T-helper 2 cell treated with Interferon-gamma antibody and Interleukin-4, amounts not matched to agents 5 μg/mL and 100 μg/mL, for 36 hours (primary cell): ENCODE results near the gene VPS16.
A peak's percentile ranks its signal among the peaks of the same experiment; 100 is the strongest.

Experiments used
- DNase-seq: peaks from one replicate; pipeline ENCODE4 v3.0.0; 2021; ENCODE audit warnings: low spot score
- H3K27ac Mint-ChIP-seq: one replicate; pipeline ENCODE4 v1.8.0; 2021; ENCODE audit warnings: mild to moderate bottlenecking, mixed read lengths
- H3K27me3 Mint-ChIP-seq: one replicate; pipeline ENCODE4 v1.8.0; 2021; ENCODE audit warnings: low read depth, mixed read lengths
- H3K36me3 Mint-ChIP-seq: one replicate; pipeline ENCODE4 v1.8.0; 2021; ENCODE audit warnings: low read depth, mixed read lengths
- H3K4me1 Mint-ChIP-seq: one replicate; pipeline ENCODE4 v1.8.0; 2021; ENCODE audit warnings: low read depth, mixed read lengths
- H3K4me3 Mint-ChIP-seq: one replicate; pipeline ENCODE4 v1.8.0; 2022; ENCODE audit warnings: mild to moderate bottlenecking, moderate library complexity, mixed read lengths
- H3K9me3 Mint-ChIP-seq: one replicate; pipeline ENCODE4 v1.8.0; 2021; ENCODE audit warnings: mixed read lengths

VPS16 gene

DNA sequence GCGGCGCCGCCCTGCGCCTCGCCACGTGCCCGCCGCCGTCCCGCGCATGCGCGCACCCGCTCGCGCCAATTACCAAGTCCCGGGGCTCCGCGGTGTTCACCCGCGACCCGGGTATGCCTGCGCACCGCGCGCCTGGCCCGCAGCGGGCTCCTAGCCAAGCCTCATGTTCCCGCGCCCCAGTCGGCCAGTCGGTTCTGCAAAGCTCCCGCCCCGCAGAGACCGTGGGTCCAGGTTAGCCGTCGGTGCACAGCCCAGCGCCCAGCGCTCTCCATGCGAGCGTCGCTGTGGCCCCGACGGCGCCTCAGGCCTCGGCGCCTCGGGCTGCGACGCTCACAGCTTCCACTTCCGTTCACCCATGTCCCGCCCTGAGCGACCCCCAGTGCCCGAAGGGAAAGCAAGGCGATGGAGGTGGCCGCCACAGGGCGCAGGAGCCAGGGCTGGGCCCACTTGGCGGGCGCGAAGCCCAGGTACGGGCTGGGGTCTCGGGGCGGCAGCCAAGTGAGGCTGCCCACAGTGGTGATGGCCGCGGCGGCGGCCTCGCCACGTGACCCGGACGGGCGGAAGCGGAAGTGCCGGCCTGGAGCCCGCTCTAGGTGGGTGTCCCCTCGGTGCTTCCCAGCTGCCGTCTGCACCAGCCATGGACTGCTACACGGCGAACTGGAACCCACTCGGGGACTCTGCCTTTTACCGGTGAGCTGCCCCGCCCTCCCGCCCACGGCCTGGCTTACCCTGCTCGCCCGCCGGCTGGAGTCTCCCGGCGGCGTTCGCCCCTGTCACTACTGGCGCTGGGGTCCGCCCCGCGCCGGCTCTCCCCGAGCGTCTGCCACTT lies at the start of gene VPS16, which contains the start of gene PCED1A:
Gene VPS16 (plus strand): TSS at position 608 of the 829 bp plus-strand sequence. CDS start 30 bp downstream, at position 638.
Gene PCED1A (minus strand): TSS at position 518 of the 829 bp plus-strand sequence. CDS start 743 bp downstream, outside the sequence.
- H3K27ac Mint-ChIP-seq: peak within 1 kb of the TSS; percentile 86
- peak within 1 kb of the TSS; percentile 88 for H3K4me3 Mint-ChIP-seq
- DNase-seq: peak; percentile 90
- peaks cover 17% of the 10 kb centered on the region for H3K4me1 Mint-ChIP-seq
- H3K27me3 Mint-ChIP-seq: no peaks in the 10 kb centered on the region
- peaks cover 17% of the 10 kb centered on the region for H3K36me3 Mint-ChIP-seq
- no peaks in the 10 kb centered on the region for H3K9me3 Mint-ChIP-seq

DNA sequence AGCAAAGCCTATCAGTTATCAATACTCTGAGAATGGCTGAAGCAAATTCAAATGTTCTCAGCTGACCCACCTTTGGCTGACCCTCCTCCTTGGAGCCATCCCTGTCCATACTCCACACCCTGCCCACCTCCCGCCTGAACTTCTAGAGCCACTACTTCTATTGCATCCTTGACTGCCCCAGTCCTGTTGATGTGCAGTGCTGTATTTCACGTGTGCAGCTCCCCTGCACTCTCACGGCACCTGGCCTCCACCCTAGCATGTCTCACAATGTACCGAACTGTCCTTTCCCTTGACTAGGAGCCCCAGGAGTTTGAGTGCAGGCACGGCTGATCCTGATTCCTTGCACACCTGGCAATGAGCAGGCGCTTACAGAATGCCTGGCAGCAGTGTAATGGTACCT lies 47.1 kb upstream of the VPS16 start:
- Mint-ChIP-seq H3K27me3 (peaks cover 24% of the 10 kb centered on the region), H3K27ac (no peak overlapping the region)
- DNase-seq: no peak

DNA sequence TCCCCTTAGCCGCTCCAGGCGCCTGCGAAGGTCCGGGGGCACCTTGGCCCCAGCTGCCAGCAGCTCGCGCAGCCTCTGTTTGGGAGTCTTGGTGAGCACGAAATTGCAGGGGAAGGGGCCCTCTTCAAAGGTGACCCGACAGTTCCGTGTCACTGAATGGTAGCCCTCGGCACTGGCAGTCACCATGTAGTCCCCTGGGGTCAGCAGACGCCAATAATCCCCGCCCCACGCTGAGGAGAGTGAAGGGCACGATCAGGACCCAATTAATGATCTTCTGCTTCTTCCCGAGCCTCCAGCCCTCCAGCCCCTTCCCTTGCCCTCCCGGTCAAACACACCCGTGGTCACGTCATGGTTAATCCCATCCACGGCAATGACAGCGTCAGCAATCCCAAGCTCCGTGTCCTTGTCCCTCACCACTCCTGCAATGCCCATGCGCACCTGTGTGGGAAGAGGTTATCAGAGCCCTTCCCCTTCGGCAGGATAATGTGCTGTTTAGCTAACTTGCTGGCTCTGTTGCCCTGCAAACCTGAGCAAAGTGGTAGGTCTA lies 46.3 kb upstream of the VPS16 start:
- no peak for DNase-seq
- H3K9me3 Mint-ChIP-seq: no peaks in the 10 kb centered on the region
- peaks cover 28% of the 10 kb centered on the region for H3K27me3 Mint-ChIP-seq
- no peaks in the 10 kb centered on the region for H3K36me3 Mint-ChIP-seq
- no peak overlapping the region for H3K4me3 Mint-ChIP-seq
- no peak overlapping the region for H3K27ac Mint-ChIP-seq
- no peaks in the 10 kb centered on the region for H3K4me1 Mint-ChIP-seq

More for the DNA sequence above, 47.1 kb upstream of the VPS16 start:
- Mint-ChIP-seq H3K9me3 (no peaks in the 10 kb centered on the region), H3K36me3 (no peaks in the 10 kb centered on the region), H3K4me1 (no peaks in the 10 kb centered on the region), H3K4me3 (no peak overlapping the region)

DNA sequence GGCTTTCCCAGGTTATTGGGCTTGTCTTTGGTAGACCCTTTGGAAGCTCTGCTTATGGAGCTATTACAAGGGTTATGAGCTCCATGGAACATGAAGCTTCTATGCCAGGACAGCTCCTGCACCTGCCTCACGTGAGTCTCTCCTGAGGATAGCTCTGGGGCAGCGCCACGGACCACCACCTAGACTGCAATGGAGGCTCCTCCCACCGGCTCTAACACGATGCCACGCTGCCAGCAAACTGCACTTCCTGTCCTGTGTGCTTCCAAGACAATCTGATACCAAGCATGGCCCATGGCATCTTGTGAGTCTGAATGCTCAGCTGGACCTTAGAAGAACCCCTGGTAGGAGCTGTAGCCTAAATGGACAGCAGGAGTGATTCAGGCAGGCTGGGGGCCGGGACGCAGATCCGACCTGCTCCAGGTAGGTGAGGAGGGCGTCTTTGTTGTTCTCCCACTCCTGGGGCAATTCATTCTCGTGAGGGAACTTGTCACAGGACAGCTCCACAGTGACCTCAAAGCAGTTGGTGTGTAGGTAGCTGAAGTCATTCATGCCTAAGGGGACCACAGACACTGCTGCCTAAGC lies 45.6 kb upstream of the VPS16 start:
- peaks cover under 1% of the 10 kb centered on the region for H3K36me3 Mint-ChIP-seq
- H3K27me3 Mint-ChIP-seq: peaks cover 34% of the 10 kb centered on the region
- H3K4me3 Mint-ChIP-seq: no peak overlapping the region
- DNase-seq: no peak
- H3K27ac Mint-ChIP-seq: no peak overlapping the region
- H3K9me3 Mint-ChIP-seq: no peaks in the 10 kb centered on the region
- peaks cover 5% of the 10 kb centered on the region for H3K4me1 Mint-ChIP-seq

DNA sequence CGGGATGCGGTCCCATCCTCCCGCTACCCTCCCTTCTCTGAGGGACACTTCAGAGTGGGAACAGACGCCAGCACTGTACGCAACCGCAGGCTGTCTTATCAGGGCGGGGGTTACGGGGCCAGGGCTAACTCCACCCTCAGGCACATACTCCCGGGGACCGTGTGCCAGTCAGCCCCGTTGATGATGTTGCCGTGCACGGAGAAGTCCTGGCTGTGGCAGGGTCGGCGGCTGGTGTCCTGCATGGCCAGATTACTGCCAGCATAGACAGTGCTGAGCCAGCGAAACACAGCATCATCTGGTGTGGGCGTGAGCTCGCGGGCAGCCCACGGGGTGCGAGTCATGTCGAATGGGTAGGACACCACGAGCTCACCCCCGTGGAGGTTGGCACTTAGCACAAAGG lies 45.1 kb upstream of the VPS16 start:
- no peak for DNase-seq
- no peak overlapping the region for H3K4me3 Mint-ChIP-seq
- H3K9me3 Mint-ChIP-seq: no peaks in the 10 kb centered on the region
- peaks cover 7% of the 10 kb centered on the region for H3K4me1 Mint-ChIP-seq
- H3K27me3 Mint-ChIP-seq: peaks cover 32% of the 10 kb centered on the region
- no peak overlapping the region for H3K27ac Mint-ChIP-seq
- H3K36me3 Mint-ChIP-seq: peaks cover 2% of the 10 kb centered on the region

DNA sequence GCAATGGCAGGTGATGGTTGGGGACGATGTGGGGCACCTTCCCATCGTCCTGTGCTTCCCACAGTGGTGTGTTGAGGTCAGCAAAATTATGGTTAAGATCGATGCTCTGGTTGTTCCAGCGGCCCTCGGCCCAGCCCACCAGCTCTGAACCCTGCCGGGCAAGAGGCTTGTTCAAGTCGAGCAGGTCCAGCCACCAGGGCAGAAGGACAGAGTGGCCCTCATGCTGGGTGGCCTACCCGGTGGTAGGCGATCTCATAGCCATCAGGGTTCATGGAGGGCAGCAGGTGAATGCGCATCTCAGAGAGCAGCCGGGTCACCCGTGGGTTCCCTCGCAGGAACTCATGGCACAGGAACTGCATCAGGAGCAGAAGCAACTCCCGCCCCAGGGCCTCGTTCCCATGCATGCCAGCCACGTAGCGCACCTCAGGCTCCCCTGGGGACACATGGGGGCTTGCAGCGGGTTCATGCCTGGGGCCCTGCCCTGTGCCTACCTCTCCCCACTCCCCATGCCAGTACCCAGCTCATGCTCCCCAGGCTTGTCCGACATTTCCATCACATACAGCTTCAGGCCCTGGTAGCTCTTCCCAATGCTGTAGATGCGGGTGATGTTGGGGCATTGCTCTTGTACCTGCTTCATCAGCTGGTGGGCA lies 44.4 kb upstream of the VPS16 start:
- Mint-ChIP-seq H3K36me3 (peaks cover 2% of the 10 kb centered on the region), H3K9me3 (no peaks in the 10 kb centered on the region), H3K4me1 (peaks cover 12% of the 10 kb centered on the region), H3K27me3 (peaks cover 36% of the 10 kb centered on the region), H3K27ac (no peak overlapping the region), H3K4me3 (no peak overlapping the region)
- DNase-seq: no peak

DNA sequence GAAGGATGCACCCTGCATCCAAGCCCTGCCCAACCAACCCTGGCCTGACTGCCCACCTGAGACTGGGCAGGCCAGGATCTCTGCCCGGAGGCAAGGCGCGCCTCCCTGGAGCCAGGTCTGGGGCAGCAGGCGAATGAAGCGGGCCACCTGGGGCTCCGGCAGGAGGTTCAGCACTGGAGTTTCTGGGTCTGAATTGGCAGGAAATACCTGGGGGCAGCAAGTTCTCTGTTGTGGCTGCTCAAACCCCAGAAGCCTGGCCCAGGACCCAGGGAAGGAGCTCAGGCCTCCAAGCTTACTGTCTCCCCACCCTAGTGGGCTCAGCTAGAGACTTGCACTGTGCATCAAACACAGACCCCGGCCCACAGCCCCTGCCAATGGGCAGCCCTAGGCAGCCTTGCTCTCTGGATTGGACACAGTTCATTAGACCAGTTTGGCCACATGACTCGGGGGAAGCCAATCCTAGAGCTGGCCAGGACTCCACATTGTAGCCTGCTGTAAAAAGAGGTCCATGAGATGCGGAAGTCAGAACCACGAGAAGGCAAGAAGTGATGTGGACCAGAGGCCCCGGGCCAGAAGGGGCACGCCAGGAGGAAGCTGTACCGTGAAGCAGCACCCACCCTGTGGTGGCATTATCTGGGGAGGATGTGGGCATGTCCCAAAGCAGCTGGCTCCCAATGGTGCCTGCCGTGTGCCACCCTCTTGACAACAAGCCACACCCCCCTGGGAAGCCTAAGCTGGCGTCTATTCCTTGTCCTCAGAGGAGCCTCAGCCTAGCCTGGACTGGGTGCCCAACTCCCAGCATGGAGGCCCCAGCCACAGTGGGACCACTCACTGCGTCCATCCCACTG lies 43.2 kb upstream of the VPS16 start:
- Mint-ChIP-seq H3K4me1 (peaks cover 17% of the 10 kb centered on the region), H3K4me3 (no peak overlapping the region), H3K36me3 (peaks cover 2% of the 10 kb centered on the region), H3K9me3 (no peaks in the 10 kb centered on the region), H3K27ac (no peak overlapping the region), H3K27me3 (peaks cover 39% of the 10 kb centered on the region)
- DNase-seq: no peak

DNA sequence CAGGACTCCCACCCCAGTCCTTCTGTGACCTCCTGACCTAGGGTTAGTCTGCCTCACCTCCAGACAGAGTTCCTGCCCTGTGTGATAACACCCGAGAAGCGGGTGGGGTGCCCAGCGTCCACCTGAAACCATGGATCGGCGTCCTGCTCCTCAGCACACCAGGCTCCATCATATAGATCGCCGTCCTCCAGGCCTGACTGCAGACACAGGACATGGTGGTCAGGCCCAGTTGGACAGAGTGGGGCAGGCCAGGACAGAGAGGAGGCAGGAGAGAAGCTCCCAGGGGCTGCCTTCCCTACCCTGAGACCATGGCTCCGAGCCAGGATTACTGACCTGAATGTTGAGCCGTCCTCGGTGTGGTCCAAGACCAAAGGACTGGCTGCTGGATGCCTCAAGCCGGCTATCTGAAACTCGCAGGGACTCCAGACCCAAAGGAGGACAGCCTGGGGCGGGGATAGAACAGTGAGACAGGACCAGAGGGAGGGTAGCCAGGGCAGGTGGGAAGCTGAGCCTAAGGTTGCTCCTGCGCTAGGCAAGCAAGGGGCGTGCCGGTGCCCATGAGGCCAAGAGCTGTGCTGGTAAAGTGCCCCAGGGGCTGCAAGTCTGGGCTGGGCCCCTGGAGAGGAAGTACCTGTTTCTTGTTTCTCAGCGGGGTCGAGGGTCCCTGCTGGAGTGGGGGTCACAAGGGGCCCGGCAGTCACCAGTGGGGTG lies 42.3 kb upstream of the VPS16 start:
- H3K27ac Mint-ChIP-seq: no peak overlapping the region
- peaks cover 2% of the 10 kb centered on the region for H3K36me3 Mint-ChIP-seq
- DNase-seq: no peak
- peaks cover 45% of the 10 kb centered on the region for H3K27me3 Mint-ChIP-seq
- no peaks in the 10 kb centered on the region for H3K9me3 Mint-ChIP-seq
- no peak overlapping the region for H3K4me3 Mint-ChIP-seq
- H3K4me1 Mint-ChIP-seq: peaks cover 17% of the 10 kb centered on the region

DNA sequence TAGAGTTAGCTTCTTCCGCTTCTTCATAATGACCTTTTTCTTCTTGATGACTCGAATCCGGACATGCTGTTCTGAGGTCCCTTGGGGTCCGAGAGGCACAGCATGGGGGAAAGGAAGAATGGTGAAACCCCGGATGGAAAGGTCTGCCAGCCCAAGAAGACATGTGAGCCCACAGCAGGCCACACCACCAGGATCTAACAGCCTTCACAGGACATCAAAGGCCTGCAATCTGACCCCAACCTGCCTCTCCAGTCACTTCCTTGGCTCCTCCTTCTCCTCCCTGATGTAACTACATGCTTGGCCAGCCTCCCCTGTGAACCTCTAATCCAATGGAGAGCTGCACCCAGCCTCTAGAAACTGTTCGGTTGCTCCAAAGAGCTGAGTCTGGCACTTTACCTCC lies 41.7 kb upstream of the VPS16 start:
- no peaks in the 10 kb centered on the region for H3K9me3 Mint-ChIP-seq
- H3K36me3 Mint-ChIP-seq: peaks cover 2% of the 10 kb centered on the region
- H3K27ac Mint-ChIP-seq: no peak overlapping the region
- no peak for DNase-seq
- peaks cover 44% of the 10 kb centered on the region for H3K27me3 Mint-ChIP-seq
- peak overlapping the region; percentile 82 for H3K4me3 Mint-ChIP-seq
- H3K4me1 Mint-ChIP-seq: peaks cover 17% of the 10 kb centered on the region

DNA sequence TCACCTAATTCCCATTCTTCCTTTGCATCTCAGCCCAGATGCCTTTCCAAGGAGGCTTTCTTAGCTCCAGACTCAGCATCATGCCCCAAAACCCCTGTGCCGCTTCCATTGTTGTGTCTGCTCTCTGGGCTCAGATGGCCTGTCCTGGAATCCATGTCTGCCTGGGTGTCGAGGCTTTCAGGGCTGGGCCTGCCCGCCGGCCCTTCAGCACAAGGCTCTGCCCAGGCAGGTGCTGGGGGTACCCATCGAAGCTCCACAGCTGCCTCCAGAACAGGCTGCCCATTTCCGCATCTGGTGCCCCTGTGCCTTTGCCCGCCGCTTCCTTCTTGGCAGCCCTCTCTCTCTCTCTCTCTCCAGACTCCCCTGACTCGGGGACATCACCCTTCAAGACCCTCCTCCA lies 41.3 kb upstream of the VPS16 start:
- Mint-ChIP-seq H3K9me3 (no peaks in the 10 kb centered on the region), H3K36me3 (peaks cover 2% of the 10 kb centered on the region), H3K27ac (no peak overlapping the region), H3K4me1 (peaks cover 17% of the 10 kb centered on the region), H3K27me3 (peaks cover 49% of the 10 kb centered on the region), H3K4me3 (peak overlapping the region; percentile 82)
- DNase-seq: no peak

DNA sequence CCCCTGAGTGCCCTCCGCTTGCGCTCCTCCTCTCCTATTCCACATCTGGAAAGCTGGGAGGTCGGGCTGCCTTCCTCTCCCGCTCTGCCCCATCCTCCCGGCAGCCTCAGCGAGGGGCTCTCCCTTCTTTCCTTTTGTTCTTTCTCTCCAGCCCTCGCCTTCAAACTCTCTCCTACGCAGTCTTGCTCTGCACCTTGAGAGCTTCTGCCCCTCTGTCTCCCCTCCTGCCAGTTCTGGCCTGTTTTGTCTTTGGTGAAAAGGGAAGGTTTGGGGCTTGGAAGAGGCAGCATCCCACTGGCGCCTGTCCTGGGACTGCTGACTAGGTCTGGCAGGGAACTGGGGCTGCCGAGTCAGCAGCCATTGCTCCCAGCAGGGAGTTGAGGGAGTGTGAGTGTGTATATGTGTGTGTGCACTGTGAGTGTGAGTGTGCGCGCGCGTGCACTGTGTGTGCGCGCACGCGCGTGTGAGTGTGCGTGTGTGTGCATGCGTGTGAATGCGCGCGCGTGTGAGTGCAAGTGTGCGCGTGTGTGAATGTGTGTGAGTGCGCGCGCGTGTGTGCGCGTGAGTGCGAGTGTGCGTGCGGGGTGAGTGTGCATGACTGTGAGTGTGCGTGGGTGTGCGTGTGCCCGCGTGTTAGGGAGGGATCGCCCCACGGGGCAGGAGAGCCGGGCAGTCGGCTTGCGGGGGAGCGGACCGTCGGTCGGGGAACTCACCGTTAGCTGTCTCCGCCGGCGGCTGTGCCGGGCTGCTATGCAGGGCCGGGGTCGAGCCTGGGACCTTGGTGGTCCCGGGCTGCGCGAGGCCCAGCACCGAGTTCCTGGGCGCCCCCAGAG lies 40.6 kb upstream of the VPS16 start:
- DNase-seq: no peak
- peak overlapping the region; percentile 21 for H3K27ac Mint-ChIP-seq

DNA sequence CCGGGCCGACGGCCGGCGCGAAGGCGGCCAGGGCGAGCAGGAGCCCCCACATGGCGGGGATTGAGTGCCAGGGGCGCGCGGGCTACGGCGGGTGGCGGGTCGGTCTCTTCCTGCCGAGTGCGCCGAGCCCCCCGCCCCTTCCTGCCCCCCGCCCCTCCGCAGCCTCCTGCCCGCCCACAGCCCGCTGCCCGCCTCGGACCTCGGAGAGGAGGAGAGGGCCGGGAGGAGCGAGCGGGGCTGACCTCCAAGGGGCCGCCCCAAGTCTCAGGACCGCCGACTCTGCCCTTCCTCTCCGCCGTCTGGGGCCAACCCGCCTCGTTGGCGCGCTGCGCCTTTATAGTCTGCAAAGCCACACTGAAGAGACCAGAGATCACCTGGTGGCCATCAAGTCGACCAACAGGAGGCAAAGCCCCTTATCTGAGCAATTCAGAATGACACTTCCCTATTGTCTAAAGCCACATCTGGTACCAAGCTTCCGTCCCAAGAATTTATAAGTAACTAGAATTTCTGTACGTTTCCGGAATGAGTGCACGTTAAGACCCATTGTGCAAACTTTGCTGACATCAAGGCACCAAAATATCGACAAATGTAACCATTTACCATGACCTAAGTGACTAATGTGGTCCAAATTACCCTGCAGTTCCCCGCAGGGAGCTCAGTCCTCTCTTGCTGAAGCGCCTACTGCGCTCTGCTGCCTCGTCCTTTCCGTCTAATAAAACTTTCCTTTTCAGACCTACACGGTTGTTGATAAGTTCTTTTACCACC lies 39.8 kb upstream of the VPS16 start, which contains the start of gene CPXM1:
Gene CPXM1 (minus strand): TSS at position 107 of the 765 bp plus-strand sequence. CDS start 55 bp downstream, at position 52.
- H3K36me3 Mint-ChIP-seq: peaks cover 2% of the 10 kb centered on the region
- H3K4me1 Mint-ChIP-seq: peaks cover 17% of the 10 kb centered on the region
- no peaks in the 10 kb centered on the region for H3K9me3 Mint-ChIP-seq
- peak within 1 kb of the TSS; percentile 21 for H3K27ac Mint-ChIP-seq
- H3K4me3 Mint-ChIP-seq: peak within 1 kb of the TSS; percentile 82
- DNase-seq: no peak
- peaks cover 58% of the 10 kb centered on the region for H3K27me3 Mint-ChIP-seq

More for the DNA sequence above, 40.6 kb upstream of the VPS16 start:
- Mint-ChIP-seq H3K4me3 (peak overlapping the region; percentile 82), H3K9me3 (no peaks in the 10 kb centered on the region), H3K36me3 (peaks cover 2% of the 10 kb centered on the region), H3K27me3 (peaks cover 53% of the 10 kb centered on the region), H3K4me1 (peaks cover 17% of the 10 kb centered on the region)
